RWPE1 (cell line): ENCODE data around the gene CRACR2A.
A peak's percentile ranks its signal among the peaks of the same experiment; 100 is the strongest.

ENCODE experiments used
- CTCF ChIA-PET: fragments of 350-600 bp; sonication (Branson Sonifier 250); formaldehyde crosslinking; extraction: SDS; loops from one replicate; lab custom pipeline; 2021; lab: Yijun Ruan, JAX
- POLR2A ChIA-PET: fragments of 400-600 bp; formaldehyde crosslinking; extraction: SDS; loops from one replicate; lab custom pipeline; 2020; ENCODE audit warnings: antibody characterized with exemption; ENCODE audit not compliant: low non-redundant PET; lab: Yijun Ruan, JAX
- DNase-seq: peaks from one replicate; pipeline ENCODE4 v3.0.0; 2012; ENCODE audit warnings: low spot score
- H3K27ac ChIP-seq: fragments of 450-650 bp; 2 replicates; pipeline ENCODE4 v1.5.1; 2017
- CTCF ChIP-seq: fragments of 450-650 bp; conservative IDR thresholded peaks from 2 replicates; pipeline ENCODE4 v1.5.1; 2017; ENCODE audit warnings: low read depth, mild to moderate bottlenecking

The CRACR2A gene

GRCh38 chr12:3790642-3791041 lies 37.7 kb upstream of the CRACR2A start:
- POLR2A ChIA-PET, result no interaction called here
- no peak overlapping the region for H3K27ac ChIP-seq
- TF ChIP-seq CTCF, result no peak
- CTCF ChIA-PET, result interaction anchor here (0.7 kb wide), 1 partner anchor 70 kb away, joined by 3 read pairs; no protein-coding TSS in a partner anchor
- DNase-seq, result no peak

- TF ChIP-seq CTCF, result no peak
- ChIA-PET CTCF (no interaction called here), POLR2A (no interaction called here)
These were observed 36.9 kb upstream of the CRACR2A start for GRCh38 chr12:3789838-3790237.

GRCh38 chr12:3777206-3777809 lies 24.4 kb upstream of the CRACR2A start:
- POLR2A ChIA-PET, result no interaction called here
- TF ChIP-seq CTCF, result peak; percentile 38
- peak; percentile 42 for DNase-seq
- CTCF ChIA-PET, result interaction anchor here (0.6 to 1.3 kb wide), 6 partner anchors 27 to 477 kb away, joined by 3 to 14 read pairs (median 4); no protein-coding TSS in a partner anchor
- H3K27ac ChIP-seq, result no peak overlapping the region

More at GRCh38 chr12:3789838-3790237, 36.9 kb upstream of the CRACR2A start:
- H3K27ac ChIP-seq, result no peak overlapping the region
- no peak for DNase-seq

GRCh38 chr12:3775385-3776035 lies 22.6 kb upstream of the CRACR2A start:
- no peak for DNase-seq
- H3K27ac ChIP-seq, result no peak overlapping the region
- no peak for TF ChIP-seq CTCF
- POLR2A ChIA-PET, result no interaction called here
- CTCF ChIA-PET, result interaction anchor here (1.2 kb wide), 1 partner anchor 472 kb away, joined by 3 read pairs; no protein-coding TSS in a partner anchor

GRCh38 chr12:3772380-3772779 lies 19.5 kb upstream of the CRACR2A start:
- ChIA-PET CTCF (interaction anchor here (0.7 kb wide), 2 partner anchors 118 to 638 kb away, joined by 3 read pairs; no protein-coding TSS in a partner anchor), POLR2A (no interaction called here)
- no peak overlapping the region for H3K27ac ChIP-seq
- TF ChIP-seq CTCF, result no peak
- DNase-seq, result no peak

- no peak for TF ChIP-seq CTCF
- POLR2A ChIA-PET, result no interaction called here
- H3K27ac ChIP-seq, result no peak overlapping the region
- CTCF ChIA-PET, result interaction anchor here (0.7 kb wide), 2 partner anchors 118 to 638 kb away, joined by 3 read pairs; no protein-coding TSS in a partner anchor
- DNase-seq, result no peak
These were observed 18.9 kb upstream of the CRACR2A start for GRCh38 chr12:3771853-3772252.
